NCI-H2029 (cell line): ENCODE results near the gene MARK4.
"Not testable (repeated sequence)": the region's sequence is repeated elsewhere in the genome, so short reads cannot be mapped to it uniquely, and the experiment has no call there.

Source experiments
- DNase-seq: peaks from one replicate; lab custom pipeline; 2025; lab: John Stamatoyannopoulos, UW

MARK4 gene

GRCh38 chr19:45305421-45305820 is 54.4 kb downstream of the MARK4 start:
- no peak for DNase-seq

GRCh38 chr19:45306040-45306439 is 55.0 kb downstream of the MARK4 start:
- DNase-seq = no peak

- DNase-seq = peak; percentile 93
Measured at GRCh38 chr19:45306518-45307027, 55.5 kb downstream of the MARK4 start.

DNA sequence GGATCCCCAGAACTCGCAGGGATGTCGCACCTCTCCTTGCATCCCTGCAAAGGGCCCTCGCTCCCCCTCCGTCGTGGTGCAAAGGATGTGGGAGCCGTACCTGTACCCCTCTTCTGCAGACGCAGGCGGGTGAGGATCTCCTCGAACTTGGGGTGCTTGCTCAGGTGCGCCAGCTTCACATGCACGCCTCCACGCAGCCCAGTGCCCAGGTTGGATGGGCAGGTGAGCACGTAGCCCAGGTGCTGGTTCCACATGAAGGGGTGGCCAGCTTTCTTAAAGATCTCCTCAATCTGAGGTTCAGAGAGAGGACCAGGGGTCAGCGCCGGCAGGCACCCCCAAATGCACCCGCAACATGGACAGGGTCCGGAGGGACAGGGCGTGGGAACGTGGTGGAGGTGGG is 56.3 kb downstream of the MARK4 start:
- DNase-seq = no peak

DNA sequence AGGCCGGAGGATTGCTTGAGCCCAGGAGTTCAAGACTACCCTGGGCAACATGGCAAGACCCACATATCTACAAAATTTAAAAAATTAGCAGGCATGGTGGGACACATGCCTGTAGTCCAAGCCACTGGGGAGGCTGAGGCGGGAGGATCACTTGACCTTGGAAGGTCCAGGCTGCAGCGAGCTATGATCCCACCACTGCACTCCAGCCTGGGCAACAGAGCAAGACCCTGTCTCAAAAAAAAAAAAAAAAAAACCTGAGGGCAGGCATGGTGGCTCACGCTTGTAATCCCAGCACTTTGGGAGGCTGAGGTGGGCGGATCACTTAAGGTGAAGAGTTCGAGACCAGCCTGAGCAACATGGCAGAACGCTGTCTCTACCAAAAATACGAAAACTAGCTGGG is 58.3 kb downstream of the MARK4 start:
- not testable (repeated sequence) for DNase-seq

DNA sequence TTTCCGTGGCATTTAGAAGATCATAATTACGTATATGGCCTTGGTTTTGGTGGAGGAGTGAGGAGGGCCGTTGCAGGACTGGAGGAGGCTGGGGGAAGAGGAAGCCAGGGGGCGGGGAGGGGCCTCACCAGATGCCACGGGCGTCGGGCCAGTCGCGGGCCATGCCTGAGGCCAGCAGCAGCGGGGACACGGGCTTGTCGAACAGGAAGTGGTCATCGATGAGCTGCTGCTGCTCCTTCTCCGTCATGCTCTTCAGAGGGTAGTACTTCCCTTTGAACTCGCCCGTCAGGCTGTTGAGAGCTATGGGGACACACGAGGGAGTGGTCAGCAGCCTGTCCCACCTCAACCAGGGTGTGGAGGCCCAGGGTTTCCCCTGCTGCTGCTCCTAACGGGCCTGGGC is 60.5 kb downstream of the MARK4 start:
- DNase-seq = no peak

GRCh38 chr19:45312285-45312684 is 61.2 kb downstream of the MARK4 start:
- DNase-seq = not testable (repeated sequence)

DNA sequence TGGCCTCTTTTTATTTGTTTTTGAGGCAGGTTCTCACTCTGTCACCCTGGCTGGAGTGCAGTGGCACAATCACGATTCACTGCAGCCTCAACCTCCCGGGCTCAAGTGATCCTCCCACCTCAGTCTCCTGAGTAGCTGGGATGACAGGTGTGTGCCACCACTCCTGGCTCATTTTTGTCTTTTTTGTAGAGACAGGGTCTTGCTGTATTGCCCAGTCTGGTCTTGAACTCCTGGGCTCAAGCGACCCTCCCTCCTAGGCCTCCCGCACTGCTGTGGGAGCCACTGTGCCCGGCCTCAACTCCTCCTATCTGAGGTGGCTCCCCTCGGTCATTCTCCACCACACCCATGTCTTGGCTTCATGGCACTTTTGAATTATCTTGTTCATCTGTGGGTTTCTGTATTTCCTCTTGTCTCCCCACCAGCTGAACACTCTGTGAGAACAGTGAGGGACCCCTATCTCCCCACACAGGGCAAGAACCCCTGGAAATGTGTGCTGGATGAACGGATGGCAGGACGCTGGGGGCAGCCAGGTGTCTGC is 63.7 kb downstream of the MARK4 start:
- no peak for DNase-seq

DNA sequence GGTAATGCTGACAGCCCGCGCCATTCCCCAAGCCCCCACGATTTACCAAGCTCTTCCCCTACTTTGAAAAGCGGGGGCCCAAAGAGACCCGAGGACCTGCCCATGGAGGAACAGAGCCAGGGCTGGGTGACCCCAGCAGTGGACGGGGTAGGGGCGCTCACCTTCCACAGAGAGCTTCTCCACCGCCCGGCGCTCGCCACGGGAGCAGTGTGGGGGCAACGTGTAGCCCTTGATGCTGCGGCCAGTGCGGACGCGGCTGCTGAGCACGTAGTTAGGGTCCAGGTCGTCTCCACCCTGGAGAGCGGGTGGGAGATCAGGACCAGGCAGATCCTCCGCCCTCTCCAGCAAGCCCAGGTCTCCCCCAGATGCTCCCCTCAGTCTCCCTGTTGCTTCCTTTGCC is 64.2 kb downstream of the MARK4 start:
- DNase-seq = no peak

GRCh38 chr19:45320997-45321775 is 70.1 kb downstream of the MARK4 start:
- no peak for DNase-seq

DNA sequence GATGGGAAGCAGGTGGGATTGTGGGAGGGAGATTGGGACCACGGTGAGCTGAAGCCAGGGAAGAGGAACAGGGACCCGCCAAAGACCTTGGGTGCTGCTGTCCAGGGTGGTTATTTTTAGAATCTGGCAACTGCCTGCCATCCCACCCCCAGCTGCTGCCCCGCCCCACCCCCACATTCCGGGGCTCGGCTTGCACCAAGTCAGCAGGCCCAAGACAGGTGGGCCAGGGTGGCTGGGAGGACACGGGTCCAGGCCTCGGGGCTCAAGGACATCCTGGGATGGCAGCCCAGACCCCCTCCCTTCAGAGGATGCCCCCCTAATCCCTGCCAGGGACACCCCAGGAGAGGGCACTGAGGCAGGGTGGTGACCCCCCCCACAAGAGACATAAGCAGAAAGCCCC is 70.8 kb downstream of the MARK4 start:
- no peak for DNase-seq

GRCh38 chr19:45322311-45322710 is 71.2 kb downstream of the MARK4 start:
- no peak for DNase-seq

DNA sequence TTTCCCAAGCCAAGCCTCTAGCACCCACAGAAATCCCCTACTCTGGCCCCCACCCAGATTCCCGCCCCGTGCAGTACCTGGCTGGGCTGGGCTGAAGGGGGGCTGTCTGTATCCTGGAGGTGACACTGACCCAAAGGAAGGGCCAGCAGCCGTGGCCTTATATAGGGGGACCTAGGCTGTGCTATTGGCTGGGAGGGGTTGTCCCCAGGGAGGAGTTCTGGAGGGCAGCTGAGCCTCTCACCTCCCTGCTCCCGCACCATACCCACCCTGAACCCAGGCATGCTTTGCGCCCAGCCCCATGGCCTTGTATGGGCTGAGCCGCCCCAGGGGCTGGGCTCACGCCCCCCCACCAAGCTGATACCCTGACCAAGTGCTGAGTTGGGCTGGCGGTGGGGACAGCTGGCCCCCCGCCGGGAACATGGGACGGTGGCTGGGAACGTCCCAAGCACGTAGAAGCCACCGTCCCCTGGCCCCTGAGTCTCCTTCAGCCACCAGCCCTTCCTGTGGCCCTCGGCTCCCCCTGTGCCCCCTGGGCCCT is 71.7 kb downstream of the MARK4 start, which contains the start of gene CKM:
CKM (minus strand) TSS at position 132 of the 538 bp plus-strand sequence. CDS start 3,162 bp downstream, outside the sequence.
- no peak for DNase-seq

- DNase-seq = no peak
Measured at GRCh38 chr19:45323671-45324081, 72.6 kb downstream of the MARK4 start.

- DNase-seq = no peak
Measured at GRCh38 chr19:45324349-45324907, 73.4 kb downstream of the MARK4 start.

- no peak for DNase-seq
Measured at GRCh38 chr19:45327404-45328143, 76.5 kb downstream of the MARK4 start.

GRCh38 chr19:45331411-45331810 is 80.3 kb downstream of the MARK4 start:
- DNase-seq = peak; percentile 27

DNA sequence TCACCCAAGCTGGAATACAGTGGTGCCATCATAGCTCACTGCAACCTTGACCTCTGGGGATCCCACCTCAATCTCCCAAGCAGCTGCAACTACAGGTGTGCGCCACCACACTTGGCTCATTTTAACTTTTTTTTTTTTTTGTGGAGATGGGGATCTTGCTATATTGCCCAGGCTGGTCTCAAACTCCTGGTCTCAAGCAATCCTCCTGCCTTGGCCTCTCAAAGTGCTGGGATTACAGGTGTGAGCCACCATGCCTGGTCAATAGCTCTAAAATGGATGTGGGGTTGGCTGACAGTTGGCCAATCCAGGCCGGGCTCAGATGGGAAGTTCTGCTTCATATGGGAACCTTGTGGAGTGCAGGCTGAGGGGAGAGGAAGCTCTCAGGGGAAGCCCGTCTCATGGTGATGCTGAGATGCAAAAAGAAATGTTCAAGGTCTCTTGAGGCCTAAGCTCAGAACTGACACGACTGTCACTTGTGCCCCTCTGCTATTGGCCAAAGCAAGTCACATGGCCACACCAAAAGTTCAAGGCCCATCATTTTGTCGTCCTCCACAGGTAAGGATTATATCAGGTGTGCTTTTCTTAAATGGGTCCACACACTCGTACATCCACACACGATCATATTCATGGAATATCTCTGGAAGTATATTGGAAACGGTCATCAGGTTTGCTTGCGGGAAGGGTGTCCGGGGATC is 82.7 kb downstream of the MARK4 start:
- no peak for DNase-seq

GRCh38 chr19:45334881-45335280 is 83.8 kb downstream of the MARK4 start:
- DNase-seq = not testable (repeated sequence)

DNA sequence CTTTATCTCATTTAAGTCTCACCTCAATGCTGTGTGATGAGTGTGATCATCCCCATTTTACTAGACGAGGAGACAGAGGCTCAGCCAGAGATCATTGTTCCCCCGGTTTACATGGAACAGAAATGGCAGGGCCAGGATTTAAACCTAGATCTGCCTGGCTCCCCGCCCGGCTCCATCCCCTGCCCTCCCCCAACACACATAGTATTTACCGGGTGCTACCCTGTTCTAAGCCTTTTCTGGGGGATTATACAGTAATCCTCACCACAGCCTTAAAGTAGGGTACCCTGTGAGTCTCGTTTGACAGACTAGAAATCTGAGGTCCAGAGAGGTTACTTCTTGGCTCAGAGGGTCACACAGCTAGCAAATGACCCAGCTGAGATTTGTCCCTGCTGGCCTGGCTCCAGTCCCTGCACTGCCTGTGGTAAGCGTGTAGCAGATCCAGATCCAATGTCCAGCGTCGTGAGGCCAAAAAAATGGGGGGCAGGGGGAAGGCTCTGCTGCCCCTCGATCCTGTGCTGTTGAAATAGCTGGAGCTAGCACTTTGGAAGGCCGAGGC is 85.7 kb downstream of the MARK4 start:
- no peak for DNase-seq

DNA sequence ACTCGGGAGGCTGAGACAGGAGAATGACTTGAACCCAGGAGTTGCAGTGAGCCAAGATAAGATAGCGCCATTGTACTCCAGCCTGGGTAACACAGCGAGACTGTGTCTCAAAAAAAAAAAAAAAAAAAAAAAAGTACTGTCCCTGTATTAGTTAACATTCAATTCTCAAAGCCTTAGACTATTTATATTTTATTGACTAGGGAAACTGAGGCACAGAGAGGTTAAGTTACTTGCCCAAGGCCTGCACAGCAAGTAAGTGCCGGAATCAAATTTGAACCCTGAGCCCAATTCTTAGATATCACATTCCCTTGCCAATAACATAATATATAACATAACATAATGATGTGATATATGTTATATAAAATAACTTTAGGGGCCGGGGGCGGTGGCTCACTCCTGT is 88.6 kb downstream of the MARK4 start:
- DNase-seq = no peak
